HCT116 (cell line): ENCODE results near the gene PTPN20. TPM values are rescaled to one million over a fixed set of nuclear protein-coding genes. Genes with fewer than 3 reads are reported as not detected.

Source experiments
- ATAC-seq: fragments of 200-7000 bp; cut with Tn5 transposase; 2 replicates; pipeline ENCODE4 v1.9.1; 2020; ENCODE audit warnings: mild to moderate bottlenecking, moderate library complexity
- BruUV-seq: library from RNA; stranded (reverse); fragments of 400-500 nt; replicated peaks from 2 replicates; lab custom pipeline; 2021; lab: Mats Ljungman, UMichigan
- CTCF ChIA-PET: fragments of 300-600 bp; sonication (Branson Sonifier 250); formaldehyde crosslinking; loops from one replicate; lab custom pipeline; 2021; ENCODE audit warnings: antibody characterized with exemption; lab: Charles Lee
- POLR2A ChIA-PET: fragments of 300-600, 350-600 bp; sonication (Branson Sonifier 250); formaldehyde crosslinking; loops from one replicate; lab custom pipeline; 2021; ENCODE audit warnings: antibody characterized with exemption; lab: Charles Lee
- RAD21 ChIA-PET, 2 experiments: fragments of 300-600 bp; sonication (Branson Sonifier 250); formaldehyde crosslinking; loops; one replicate each; lab custom pipeline; 2023; ENCODE audit warnings: low total read pairs in 2 of 2; ENCODE audit not compliant: uncharacterized antibody in 2 of 2, unreplicated experiment in 2 of 2, low non-redundant PET in 1 of 2; lab: Charles Lee
- DNase-seq: peaks from one replicate; pipeline ENCODE4 v3.0.0-alpha.2; 2010; ENCODE audit warnings: low read depth, low spot score
- H2AFZ ChIP-seq: fragments of 200-600 bp; shearing (Covaris generic), sonication (generic); 2 replicates; pipeline ENCODE4 v1.6.1; 2017; ENCODE audit warnings: low read depth, mixed run types, mixed read lengths, antibody characterized with exemption, low read length; ENCODE audit not compliant: poor library complexity, severe bottlenecking
- H3K27ac ChIP-seq: 2 replicates; pipeline ENCODE4 v1.5.1; 2012; ENCODE audit warnings: low read depth, low read length
- H3K27me3 ChIP-seq: fragments of 200-600 bp; sonication (generic); 2 replicates; pipeline ENCODE4 v1.6.1; 2016; ENCODE audit warnings: mixed run types, low read length, mixed read lengths; ENCODE audit not compliant: insufficient read depth
- H3K36me3 ChIP-seq, 2 experiments: fragments of 200-500 bp in 1 of 2; fragments of 200-600 bp in 1 of 2; sonication (Bioruptor generic) in 1 of 2; sonication (generic) in 1 of 2; 2 replicates each; pipeline versions ENCODE4 v1.5.1 to v1.6.1; 2014 to 2016; ENCODE audit warnings: low read length in 2 of 2, inconsistent platforms in 1 of 2, mixed read lengths in 1 of 2, mixed run types in 1 of 2; ENCODE audit not compliant: insufficient read depth in 2 of 2, control insufficient read depth in 1 of 2
- H3K4me1 ChIP-seq, 2 experiments: fragments of 200-600 bp in 1 of 2; sonication (generic) in 1 of 2; 2 replicates each; pipeline versions ENCODE4 v1.5.1 to v1.6.1; 2012 to 2017; ENCODE audit warnings: low read length in 2 of 2, inconsistent platforms in 1 of 2, mild to moderate bottlenecking in 1 of 2, mixed read lengths in 1 of 2, mixed run types in 1 of 2, moderate library complexity in 1 of 2; ENCODE audit not compliant: insufficient read depth in 2 of 2, control insufficient read depth in 1 of 2
- H3K4me2 ChIP-seq: fragments of 200-600 bp; sonication (generic); 2 replicates; pipeline ENCODE4 v1.6.1; 2017; ENCODE audit warnings: mixed run types, low read length, mixed read lengths
- H3K4me3 ChIP-seq, 2 experiments: fragments of 200-600 bp in 1 of 2; sonication (generic) in 1 of 2; replicated peaks in 1 of 2; 2 replicates each; pipeline ENCODE4 v1.5.1; 2011 to 2016; ENCODE audit warnings: low read length in 2 of 2, control low read depth in 1 of 2, low read depth in 1 of 2, mild to moderate bottlenecking in 1 of 2, mixed read lengths in 1 of 2, mixed run types in 1 of 2
- H3K79me2 ChIP-seq: fragments of 200-600 bp; sonication (generic); 2 replicates; pipeline ENCODE4 v1.6.1; 2017; ENCODE audit warnings: mild to moderate bottlenecking, mixed run types, low read length, moderate library complexity, mixed read lengths; ENCODE audit not compliant: insufficient read depth
- H3K9ac ChIP-seq: fragments of 200-600 bp; sonication (generic); 2 replicates; pipeline ENCODE4 v1.6.1; 2016; ENCODE audit warnings: low read length, mixed read lengths
- H3K9me2 ChIP-seq: fragments of 200-600 bp; sonication (generic), shearing (Covaris generic); 2 replicates; pipeline ENCODE4 v1.6.1; 2017; ENCODE audit warnings: mixed run types, mild to moderate bottlenecking, moderate library complexity; ENCODE audit not compliant: insufficient read depth
- H3K9me3 ChIP-seq, 2 experiments: fragments of 200-500 bp in 1 of 2; fragments of 200-600 bp in 1 of 2; sonication (Bioruptor generic) in 1 of 2; sonication (generic) in 1 of 2; 2 replicates each; pipeline ENCODE4 v1.6.1; 2014 to 2017; ENCODE audit warnings: low read length in 2 of 2, mixed read lengths in 2 of 2, inconsistent platforms in 1 of 2, low read depth in 1 of 2, mild to moderate bottlenecking in 1 of 2, mixed run types in 1 of 2, moderate library complexity in 1 of 2; ENCODE audit not compliant: control insufficient read depth in 1 of 2, insufficient read depth in 1 of 2
- H4K20me1 ChIP-seq: fragments of 200-600 bp; sonication (generic), shearing (Covaris generic); 2 replicates; pipeline ENCODE4 v1.6.1; 2017; ENCODE audit warnings: mixed run types, mild to moderate bottlenecking, moderate library complexity; ENCODE audit not compliant: insufficient read depth
- EGR1 ChIP-seq: IDR thresholded peaks from 2 replicates; pipeline ENCODE4 v1.6.1; 2012; ENCODE audit warnings: low read depth
- EZH2phosphoT487 ChIP-seq: fragments of 200-600 bp; IDR thresholded peaks from 2 replicates; pipeline ENCODE4 v1.6.1; 2018; ENCODE audit warnings: antibody characterized with exemption, borderline replicate concordance
- FOSL1 ChIP-seq: IDR thresholded peaks from 2 replicates; pipeline ENCODE4 v1.6.1; 2012; ENCODE audit warnings: low read depth
- JUND ChIP-seq: IDR thresholded peaks from 2 replicates; pipeline ENCODE4 v1.6.1; 2012
- POLR2A ChIP-seq: IDR thresholded peaks from 2 replicates; pipeline ENCODE4 v1.7.0; 2011; ENCODE audit warnings: borderline replicate concordance; ENCODE audit not compliant: insufficient read depth, insufficient read length; ENCODE audit errors: extremely low read depth
- RAD21 ChIP-seq: IDR thresholded peaks from 2 replicates; pipeline ENCODE4 v1.6.1; 2012; ENCODE audit warnings: low read depth, mild to moderate bottlenecking
- REST ChIP-seq: IDR thresholded peaks from 2 replicates; pipeline ENCODE4 v1.6.1; 2012; ENCODE audit warnings: low read depth
- SIN3A ChIP-seq: IDR thresholded peaks from 2 replicates; pipeline ENCODE4 v1.6.1; 2012; ENCODE audit warnings: low read depth
- SP1 ChIP-seq: IDR thresholded peaks from 2 replicates; pipeline ENCODE4 v1.6.1; 2012; ENCODE audit warnings: low read depth
- ZNF274 ChIP-seq: fragments of 200-500 bp; sonication (Bioruptor generic); IDR thresholded peaks from 2 replicates; pipeline ENCODE4 v1.6.1; 2014; ENCODE audit warnings: mild to moderate bottlenecking, low read depth, low read length, inconsistent platforms
- intact Hi-C: fragments of 100-400 bp; cut with micrococcal nuclease; formaldehyde crosslinking; loops from 2 replicates; pipeline ENCODE4 v1.10.0; 2022
- total RNA-seq: library from RNA; stranded (reverse); gene quantifications from one replicate; pipeline ENCODE4 v1.2.1, GENCODE V29; 2021; ENCODE audit not compliant: unreplicated experiment

The PTPN20 gene
- total RNA-seq, 1 experiment from 2014 or later, result not detected

GRCh38 chr10:47009215-47009838 is 98.1 kb downstream of the PTPN20 start:
- CTCF ChIA-PET, result no interaction called here
- Histone ChIP-seq H3K27ac (no peak overlapping the region), H4K20me1 (no peaks in the 10 kb centered on the region), H3K27me3 (no peaks in the 10 kb centered on the region), H3K9me2 (no peaks in the 10 kb centered on the region), H3K4me1 (no peaks in the 10 kb centered on the region), H3K4me3 (no peak overlapping the region), H3K9ac (no peak overlapping the region), H2AFZ (no peak overlapping the region), H3K9me3 (no peaks in the 10 kb centered on the region), H3K36me3 (no peaks in the 10 kb centered on the region), H3K4me2 (no peak overlapping the region), H3K79me2 (no peaks in the 10 kb centered on the region)
- intact Hi-C loops, result no loop called here
- BruUV-seq, result no TSS peak
- RAD21 ChIA-PET, result no interaction called here
- ATAC-seq, result no peak
- TF ChIP-seq POLR2A (no peak), EGR1 (no peak), ZNF274 (no peak), SP1 (no peak), EZH2phosphoT487 (no peak), REST (no peak), SIN3A (no peak), RAD21 (no peak), JUND (no peak), FOSL1 (no peak)
- no peak for DNase-seq
- POLR2A ChIA-PET, result interaction anchor here (1.3 kb wide), 1 partner anchor 16 kb away, joined by 3 read pairs; no protein-coding TSS in a partner anchor
